ENCODE results near the gene AAK1. TPM values are rescaled to one million over a fixed set of nuclear protein-coding genes. Genes with fewer than 3 reads are reported as not detected.

Gene AAK1
- total and polyA plus RNA-seq, 10 of the 15 experiments (the other 5 are each of a cell fraction or from before 2014, with no cell fraction given) = 2.9 to 41.4 (median 17.5) TPM

DNA sequence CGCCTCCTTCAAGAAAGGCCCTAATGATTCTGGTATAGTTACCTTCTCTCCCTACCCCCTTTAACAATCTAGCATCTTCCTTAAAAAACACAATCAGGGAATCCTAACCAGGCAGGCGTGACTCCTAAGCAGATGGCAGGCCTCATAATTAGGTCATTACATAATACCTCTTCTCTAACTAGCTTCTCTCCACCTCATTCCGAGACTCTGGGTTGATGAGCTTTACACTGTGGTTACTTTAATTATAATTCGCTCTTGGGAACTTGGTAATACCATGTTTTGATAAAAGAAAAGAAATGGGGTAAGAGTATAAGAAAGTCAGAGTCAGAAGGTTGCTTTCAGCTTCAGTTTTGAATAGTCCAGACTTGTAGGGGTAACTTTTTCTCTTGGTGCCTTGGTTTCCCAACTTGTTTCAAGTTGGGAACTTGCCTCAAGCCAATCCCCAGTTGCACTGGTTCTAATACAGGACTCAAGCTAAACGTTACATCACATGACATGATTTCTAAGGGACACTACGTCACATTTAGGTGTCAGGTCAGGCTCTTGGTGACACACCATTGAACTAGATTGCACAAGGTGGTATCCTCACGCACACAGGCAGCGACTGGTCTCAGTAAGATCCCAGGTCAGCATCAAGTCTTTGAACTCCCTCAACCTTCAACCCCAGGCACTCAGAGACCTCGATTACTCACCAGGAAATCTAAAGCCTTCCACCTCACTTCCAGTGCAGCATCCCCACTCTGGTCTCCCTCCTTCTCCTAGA is 59.2 kb downstream of the AAK1 start (continued):
- peak; percentile 62 for TF ChIP-seq IKZF1 (conservative IDR thresholded peaks at IDR 0.05)
- TF ChIP-seq JUND (IDR thresholded peaks at IDR 0.05; ENCODE audit: low read depth, low read length) = no peak
- no peak for TF ChIP-seq ZBED1 (IDR thresholded peaks at IDR 0.05; ENCODE audit: borderline replicate concordance)
- TF ChIP-seq, protein P1, sequence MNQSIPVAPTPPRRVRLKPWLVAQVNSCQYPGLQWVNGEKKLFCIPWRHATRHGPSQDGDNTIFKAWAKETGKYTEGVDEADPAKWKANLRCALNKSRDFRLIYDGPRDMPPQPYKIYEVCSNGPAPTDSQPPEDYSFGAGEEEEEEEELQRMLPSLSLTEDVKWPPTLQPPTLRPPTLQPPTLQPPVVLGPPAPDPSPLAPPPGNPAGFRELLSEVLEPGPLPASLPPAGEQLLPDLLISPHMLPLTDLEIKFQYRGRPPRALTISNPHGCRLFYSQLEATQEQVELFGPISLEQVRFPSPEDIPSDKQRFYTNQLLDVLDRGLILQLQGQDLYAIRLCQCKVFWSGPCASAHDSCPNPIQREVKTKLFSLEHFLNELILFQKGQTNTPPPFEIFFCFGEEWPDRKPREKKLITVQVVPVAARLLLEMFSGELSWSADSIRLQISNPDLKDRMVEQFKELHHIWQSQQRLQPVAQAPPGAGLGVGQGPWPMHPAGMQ (IDR thresholded peaks at IDR 0.05; ENCODE audit: borderline replicate concordance) = no peak
- TF ChIP-seq ASH2L (IDR thresholded peaks at IDR 0.05; ENCODE audit: borderline replicate concordance, low read depth) = no peak
- no peak for TF ChIP-seq BRCA1 (IDR thresholded peaks at IDR 0.05; ENCODE audit: low read depth, low read length)
- TF ChIP-seq SIN3A (IDR thresholded peaks at IDR 0.05; ENCODE audit: low read depth, low read length) = no peak
- TF ChIP-seq, protein P2, sequence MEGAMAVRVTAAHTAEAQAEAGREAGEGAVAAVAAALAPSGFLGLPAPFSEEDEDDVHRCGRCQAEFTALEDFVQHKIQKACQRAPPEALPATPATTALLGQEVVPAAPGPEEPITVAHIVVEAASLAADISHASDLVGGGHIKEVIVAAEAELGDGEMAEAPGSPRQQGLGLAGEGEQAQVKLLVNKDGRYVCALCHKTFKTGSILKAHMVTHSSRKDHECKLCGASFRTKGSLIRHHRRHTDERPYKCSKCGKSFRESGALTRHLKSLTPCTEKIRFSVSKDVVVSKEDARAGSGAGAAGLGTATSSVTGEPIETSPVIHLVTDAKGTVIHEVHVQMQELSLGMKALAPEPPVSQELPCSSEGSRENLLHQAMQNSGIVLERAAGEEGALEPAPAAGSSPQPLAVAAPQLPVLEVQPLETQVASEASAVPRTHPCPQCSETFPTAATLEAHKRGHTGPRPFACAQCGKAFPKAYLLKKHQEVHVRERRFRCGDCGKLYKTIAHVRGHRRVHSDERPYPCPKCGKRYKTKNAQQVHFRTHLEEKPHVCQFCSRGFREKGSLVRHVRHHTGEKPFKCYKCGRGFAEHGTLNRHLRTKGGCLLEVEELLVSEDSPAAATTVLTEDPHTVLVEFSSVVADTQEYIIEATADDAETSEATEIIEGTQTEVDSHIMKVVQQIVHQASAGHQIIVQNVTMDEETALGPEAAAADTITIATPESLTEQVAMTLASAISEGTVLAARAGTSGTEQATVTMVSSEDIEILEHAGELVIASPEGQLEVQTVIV (IDR thresholded peaks at IDR 0.05; ENCODE audit: borderline replicate concordance, partially characterized antibody) = no peak
- TF ChIP-seq BMI1 (IDR thresholded peaks at IDR 0.05; ENCODE audit: borderline replicate concordance) = no peak
- TF ChIP-seq, protein P3, sequence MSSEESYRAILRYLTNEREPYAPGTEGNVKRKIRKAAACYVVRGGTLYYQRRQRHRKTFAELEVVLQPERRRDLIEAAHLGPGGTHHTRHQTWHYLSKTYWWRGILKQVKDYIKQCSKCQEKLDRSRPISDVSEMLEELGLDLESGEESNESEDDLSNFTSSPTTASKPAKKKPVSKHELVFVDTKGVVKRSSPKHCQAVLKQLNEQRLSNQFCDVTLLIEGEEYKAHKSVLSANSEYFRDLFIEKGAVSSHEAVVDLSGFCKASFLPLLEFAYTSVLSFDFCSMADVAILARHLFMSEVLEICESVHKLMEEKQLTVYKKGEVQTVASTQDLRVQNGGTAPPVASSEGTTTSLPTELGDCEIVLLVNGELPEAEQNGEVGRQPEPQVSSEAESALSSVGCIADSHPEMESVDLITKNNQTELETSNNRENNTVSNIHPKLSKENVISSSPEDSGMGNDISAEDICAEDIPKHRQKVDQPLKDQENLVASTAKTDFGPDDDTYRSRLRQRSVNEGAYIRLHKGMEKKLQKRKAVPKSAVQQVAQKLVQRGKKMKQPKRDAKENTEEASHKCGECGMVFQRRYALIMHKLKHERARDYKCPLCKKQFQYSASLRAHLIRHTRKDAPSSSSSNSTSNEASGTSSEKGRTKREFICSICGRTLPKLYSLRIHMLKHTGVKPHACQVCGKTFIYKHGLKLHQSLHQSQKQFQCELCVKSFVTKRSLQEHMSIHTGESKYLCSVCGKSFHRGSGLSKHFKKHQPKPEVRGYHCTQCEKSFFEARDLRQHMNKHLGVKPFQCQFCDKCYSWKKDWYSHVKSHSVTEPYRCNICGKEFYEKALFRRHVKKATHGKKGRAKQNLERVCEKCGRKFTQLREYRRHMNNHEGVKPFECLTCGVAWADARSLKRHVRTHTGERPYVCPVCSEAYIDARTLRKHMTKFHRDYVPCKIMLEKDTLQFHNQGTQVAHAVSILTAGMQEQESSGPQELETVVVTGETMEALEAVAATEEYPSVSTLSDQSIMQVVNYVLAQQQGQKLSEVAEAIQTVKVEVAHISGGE (CRISPR knock-in tag; IDR thresholded peaks at IDR 0.05) = no peak
- TF ChIP-seq ZNF384 (IDR thresholded peaks at IDR 0.05; ENCODE audit: borderline replicate concordance, low read depth, low read length) = no peak
- TF ChIP-seq FOS (IDR thresholded peaks at IDR 0.05; ENCODE audit: borderline replicate concordance, extremely low read depth, insufficient read length) = no peak
- TF ChIP-seq, protein P4, sequence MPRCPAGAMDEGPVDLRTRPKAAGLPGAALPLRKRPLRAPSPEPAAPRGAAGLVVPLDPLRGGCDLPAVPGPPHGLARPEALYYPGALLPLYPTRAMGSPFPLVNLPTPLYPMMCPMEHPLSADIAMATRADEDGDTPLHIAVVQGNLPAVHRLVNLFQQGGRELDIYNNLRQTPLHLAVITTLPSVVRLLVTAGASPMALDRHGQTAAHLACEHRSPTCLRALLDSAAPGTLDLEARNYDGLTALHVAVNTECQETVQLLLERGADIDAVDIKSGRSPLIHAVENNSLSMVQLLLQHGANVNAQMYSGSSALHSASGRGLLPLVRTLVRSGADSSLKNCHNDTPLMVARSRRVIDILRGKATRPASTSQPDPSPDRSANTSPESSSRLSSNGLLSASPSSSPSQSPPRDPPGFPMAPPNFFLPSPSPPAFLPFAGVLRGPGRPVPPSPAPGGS (IDR thresholded peaks at IDR 0.05; ENCODE audit: borderline replicate concordance, insufficient read depth, low read depth, low read length, poor library complexity, severe bottlenecking) = peak; percentile 86
- no peak for TF ChIP-seq GABPA (IDR thresholded peaks at IDR 0.05; ENCODE audit: low read depth)
- TF ChIP-seq EED (IDR thresholded peaks at IDR 0.05; ENCODE audit: low read depth) = no peak
- TF ChIP-seq RELA (IDR thresholded peaks at IDR 0.05; ENCODE audit: borderline replicate concordance, partially characterized antibody) = no peak
- TF ChIP-seq CHD4 (IDR thresholded peaks at IDR 0.05) = no peak
- TF ChIP-seq ZBTB33 (IDR thresholded peaks at IDR 0.05) = no peak
- no peak for TF ChIP-seq TARDBP (IDR thresholded peaks at IDR 0.05; ENCODE audit: borderline replicate concordance)
- no peak for TF ChIP-seq HDGF (IDR thresholded peaks at IDR 0.05)

Measured in GM12878 (cell line).